C4-2B (cell line): ENCODE data around the gene ARMCX5.

ENCODE experiments used
- H3K27ac ChIP-seq: fragments of 450-650 bp; 2 replicates; pipeline ENCODE4 v1.5.1; 2017
- CTCF ChIP-seq: fragments of 450-650 bp; conservative IDR thresholded peaks from 2 replicates; pipeline ENCODE4 v1.5.1; 2017; ENCODE audit warnings: mild to moderate bottlenecking
- ZFX ChIP-seq: fragments of 450-650 bp; IDR thresholded peaks from 2 replicates; pipeline ENCODE4 v1.6.1; 2017

The ARMCX5 gene

GRCh38 chrX:102652031-102652688 is 52.8 kb downstream of the ARMCX5 start:
- TF ChIP-seq CTCF, result no peak
- TF ChIP-seq ZFX, result no peak
- no peak overlapping the region for H3K27ac ChIP-seq
